Kidney (tissue), 14 donors: Measurements from ENCODE around the gene NFXL1. TPM values are rescaled to one million over a fixed set of nuclear protein-coding genes. Genes with fewer than 3 reads are reported as not detected.

Source experiments
- DNase-seq, 5 donors: peaks; one replicate each; pipeline ENCODE4 v3.0.0-alpha.2; 2013 to 2020
- FAIRE-seq: peaks from 2 replicates; lab custom pipeline; 2012; peaks lifted over from hg19 to GRCh38; lab: Jason Lieb, UNC
- H3K27ac ChIP-seq, 2 donors: one replicate each; pipeline ENCODE4 v1.7.0; 2013; ENCODE audit warnings: low read depth in 2 of 2, low read length in 2 of 2, inconsistent platforms in 1 of 2
- H3K27me3 ChIP-seq: one replicate; pipeline ENCODE4 v1.7.1; 2013; ENCODE audit warnings: low read length, inconsistent platforms; ENCODE audit not compliant: control insufficient read depth, insufficient read depth
- H3K36me3 ChIP-seq, 3 donors: one replicate each; pipeline versions ENCODE4 v1.7.0 to v1.7.1; 2013; ENCODE audit warnings: low read length in 3 of 3, control low read depth in 1 of 3, inconsistent platforms in 1 of 3; ENCODE audit not compliant: insufficient read depth in 3 of 3, control insufficient read depth in 2 of 3
- H3K4me1 ChIP-seq, 3 donors: one replicate each; pipeline versions ENCODE4 v1.7.0 to v1.7.1; 2013; ENCODE audit warnings: low read length in 3 of 3, inconsistent platforms in 1 of 3, low read depth in 1 of 3; ENCODE audit not compliant: control insufficient read depth in 2 of 3, insufficient read depth in 2 of 3
- H3K4me3 ChIP-seq, 3 donors: one replicate each; pipeline versions ENCODE4 v1.7.0 to v1.8.1; 2013; ENCODE audit warnings: low read length in 3 of 3, control low read depth in 1 of 3, inconsistent platforms in 1 of 3
- H3K9ac ChIP-seq, 3 donors: one replicate each; pipeline versions ENCODE4 v1.7.0 to v1.7.1; 2013; ENCODE audit warnings: low read length in 3 of 3, control low read depth in 1 of 3, inconsistent platforms in 1 of 3
- H3K9me3 ChIP-seq, 3 donors: one replicate each; pipeline versions ENCODE4 v1.7.0 to v1.7.1; 2013; ENCODE audit warnings: low read length in 3 of 3, control low read depth in 1 of 3, inconsistent platforms in 1 of 3; ENCODE audit not compliant: control insufficient read depth in 2 of 3, insufficient read depth in 1 of 3
- intact Hi-C: fragments of 100-400 bp; cut with DNase I; formaldehyde crosslinking; loops from one replicate; pipeline ENCODE4 v1.11.1; 2022
- polyA plus RNA-seq: library from polyadenylated mRNA; stranded (reverse); fragments of 350-450 nt; fragmentation: Illumina TruSeq; extraction: RNeasy Lipid Tissue Mini Kit (QIAGEN cat#74804); gene quantifications from one replicate; pipeline ENCODE4 v1.2.3, GENCODE V29; 2014; ENCODE audit warnings: low read depth, low replicate concordance; ENCODE audit not compliant: insufficient read depth
- total RNA-seq: library from RNA; stranded (reverse); fragmentation: NEBNext Ultra II Directional; extraction: Animal tissue kit (Norgen Biotek cat#: 25700); gene quantifications from one replicate; pipeline ENCODE4 v1.2.1, GENCODE V29; 2021
- TF ChIP-seq, protein P1 (sequence below): IDR thresholded peaks from 3 replicates; pipeline ENCODE4 v1.5.1; 2012; ENCODE audit warnings: mild to moderate bottlenecking, moderate library complexity, borderline replicate concordance; ENCODE audit not compliant: insufficient read depth; ENCODE audit errors: extremely low read depth
- donor health status: control.
- donor health status: control.
- donor health status: control.
- donor health status: control.
- donor health status: control.
- donor health status: DM: yes; HTN: yes; CAD: no.
- donor health status: Normal renal cell carcinoma (clear cell type).

The NFXL1 gene
- total and polyA plus RNA-seq, 2 donors from 2014 or later, result 5.5 to 16.0 TPM

DNA sequence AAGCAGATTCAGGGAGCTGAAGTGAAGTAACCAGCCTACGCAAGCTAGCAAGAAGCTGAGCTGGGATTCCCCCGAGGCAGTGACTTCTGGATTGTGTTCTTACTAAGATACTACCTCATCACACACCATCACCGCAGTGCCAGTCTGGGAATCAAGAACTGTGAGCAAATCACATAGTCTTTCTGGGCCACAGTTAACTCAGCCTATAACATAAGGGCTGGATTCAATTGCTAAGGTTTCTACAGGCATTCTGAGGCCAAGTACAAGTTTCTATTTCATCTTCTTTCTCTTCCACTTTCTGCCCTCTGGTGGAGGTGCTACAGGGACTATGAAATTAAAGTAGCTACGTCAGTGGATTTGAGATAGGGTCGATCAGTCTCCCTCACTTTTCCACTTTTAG lies 75.1 kb downstream of the NFXL1 start:
- TF ChIP-seq, protein P1, sequence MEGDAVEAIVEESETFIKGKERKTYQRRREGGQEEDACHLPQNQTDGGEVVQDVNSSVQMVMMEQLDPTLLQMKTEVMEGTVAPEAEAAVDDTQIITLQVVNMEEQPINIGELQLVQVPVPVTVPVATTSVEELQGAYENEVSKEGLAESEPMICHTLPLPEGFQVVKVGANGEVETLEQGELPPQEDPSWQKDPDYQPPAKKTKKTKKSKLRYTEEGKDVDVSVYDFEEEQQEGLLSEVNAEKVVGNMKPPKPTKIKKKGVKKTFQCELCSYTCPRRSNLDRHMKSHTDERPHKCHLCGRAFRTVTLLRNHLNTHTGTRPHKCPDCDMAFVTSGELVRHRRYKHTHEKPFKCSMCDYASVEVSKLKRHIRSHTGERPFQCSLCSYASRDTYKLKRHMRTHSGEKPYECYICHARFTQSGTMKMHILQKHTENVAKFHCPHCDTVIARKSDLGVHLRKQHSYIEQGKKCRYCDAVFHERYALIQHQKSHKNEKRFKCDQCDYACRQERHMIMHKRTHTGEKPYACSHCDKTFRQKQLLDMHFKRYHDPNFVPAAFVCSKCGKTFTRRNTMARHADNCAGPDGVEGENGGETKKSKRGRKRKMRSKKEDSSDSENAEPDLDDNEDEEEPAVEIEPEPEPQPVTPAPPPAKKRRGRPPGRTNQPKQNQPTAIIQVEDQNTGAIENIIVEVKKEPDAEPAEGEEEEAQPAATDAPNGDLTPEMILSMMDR, result peak; percentile 29
- Histone ChIP-seq H3K27me3 (no peaks in the 10 kb centered on the region), H3K4me1 (peaks cover 0 to 12% (median 0%) of the 10 kb centered on the region in 3 donors), H3K9ac (no peak overlapping the region), H3K4me3 (no peak overlapping the region), H3K36me3 (no peaks in the 10 kb centered on the region), H3K9me3 (no peaks in the 10 kb centered on the region), H3K27ac (no peak overlapping the region)
- intact Hi-C loops, result loop anchor here (10.0 kb wide), 1 partner anchor 154 kb away; no protein-coding TSS in a partner anchor
- DNase-seq, result peak in 2 of 5 donors; percentile 63 to 77
- no peak for FAIRE-seq

DNA sequence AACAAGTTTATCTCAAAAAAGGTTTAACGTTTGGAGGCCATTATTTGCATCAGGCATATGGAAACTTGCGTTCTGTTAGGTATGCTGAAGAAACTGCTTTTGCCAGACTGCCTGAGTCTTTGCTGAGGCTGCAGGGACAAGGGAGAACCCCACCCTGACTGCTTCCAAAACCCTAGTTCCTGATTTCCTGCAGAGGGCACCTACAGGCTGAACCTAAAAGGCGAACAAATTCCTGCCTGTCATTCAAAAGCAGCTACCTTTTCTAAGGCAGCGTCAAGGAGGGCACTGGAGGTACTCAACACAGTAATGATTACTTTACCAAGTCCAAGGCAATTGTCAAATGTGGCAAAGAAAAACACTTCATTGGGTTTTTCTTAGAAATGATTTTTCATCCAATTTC lies 75.9 kb downstream of the NFXL1 start:
- H3K27ac ChIP-seq, result no peak overlapping the region
- FAIRE-seq (no peak), DNase-seq (no peak)
- H3K9me3 ChIP-seq, result no peaks in the 10 kb centered on the region
- H3K27me3 ChIP-seq, result no peaks in the 10 kb centered on the region
- H3K9ac ChIP-seq, result no peak overlapping the region
- TF ChIP-seq, protein P1, result no peak
- no peak overlapping the region for H3K4me3 ChIP-seq
- intact Hi-C loops, result loop anchor here (10.0 kb wide), 1 partner anchor 154 kb away; no protein-coding TSS in a partner anchor
- peaks cover 0 to 12% (median 0%) of the 10 kb centered on the region in 3 donors for H3K4me1 ChIP-seq
- H3K36me3 ChIP-seq, result no peaks in the 10 kb centered on the region

DNA sequence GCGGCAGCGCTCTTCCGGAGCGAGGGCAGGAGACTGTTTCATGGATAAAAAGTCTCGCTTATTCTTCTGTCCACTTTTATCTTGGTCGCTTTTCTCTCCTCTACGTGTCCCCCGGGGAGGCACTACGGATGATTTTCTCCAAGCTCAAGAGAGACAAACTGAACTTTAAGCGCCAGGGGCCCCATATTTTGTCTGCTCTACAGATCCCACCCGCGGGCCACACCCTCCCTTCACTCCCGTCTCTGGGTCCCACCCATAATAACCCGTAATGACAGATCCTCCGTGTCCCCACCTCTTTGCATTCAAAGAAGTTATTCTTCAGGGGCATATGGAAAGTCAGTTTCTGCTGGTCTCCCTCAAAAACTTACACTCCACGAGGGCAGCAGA lies 76.5 kb downstream of the NFXL1 start, which contains the start of gene CORIN:
TSS of gene CORIN (minus strand) at position 160 of the 387 bp plus-strand sequence. CDS start at position 42, 118 bp downstream.
- H3K9me3 ChIP-seq, result no peaks in the 10 kb centered on the region
- DNase-seq, result peak in 1 of 5 donors; percentile 18
- peak within 1 kb of the TSS; percentile 21 to 54 (median 47) for H3K9ac ChIP-seq
- intact Hi-C loops, result loop anchor here (10.0 kb wide), 1 partner anchor 153 kb away; no protein-coding TSS in a partner anchor
- TF ChIP-seq, protein P1, result no peak
- no peaks in the 10 kb centered on the region for H3K36me3 ChIP-seq
- H3K4me1 ChIP-seq, result peaks cover 0 to 12% (median 0%) of the 10 kb centered on the region in 3 donors
- FAIRE-seq, result no peak
- H3K27ac ChIP-seq, result no peak within 1 kb of the TSS
- peak within 1 kb of the TSS; percentile 60 to 78 (median 74) for H3K4me3 ChIP-seq
- no peaks in the 10 kb centered on the region for H3K27me3 ChIP-seq
